Hepatocyte (in vitro differentiated cells): ENCODE data around the gene SFR1. TPM values are rescaled to one million over a fixed set of nuclear protein-coding genes. Genes with fewer than 3 reads are reported as not detected.

Experiments
- DNase-seq: peaks from one replicate; pipeline ENCODE4 v3.0.0-alpha.2; 2016; ENCODE audit warnings: low spot score
- H2AFZ ChIP-seq: fragments of 200-600 bp; sonication (generic); 2 replicates; pipeline ENCODE4 v1.6.0; 2016; ENCODE audit warnings: antibody characterized with exemption, mild to moderate bottlenecking
- H3K27ac ChIP-seq: fragments of 200-600 bp; sonication (generic); 2 replicates; pipeline ENCODE4 v1.5.1; 2016; ENCODE audit warnings: mild to moderate bottlenecking
- H3K27me3 ChIP-seq: fragments of 200-600 bp; sonication (generic); 2 replicates; pipeline ENCODE4 v1.6.1; 2016
- H3K36me3 ChIP-seq: fragments of 200-600 bp; sonication (generic); replicated peaks from 2 replicates; pipeline ENCODE4 v1.5.1; 2016; ENCODE audit warnings: low read depth; ENCODE audit not compliant: insufficient read depth
- H3K4me1 ChIP-seq: fragments of 200-600 bp; sonication (generic); 2 replicates; pipeline ENCODE4 v1.5.1; 2016; ENCODE audit warnings: mild to moderate bottlenecking, moderate library complexity; ENCODE audit not compliant: insufficient read depth
- H3K4me2 ChIP-seq: fragments of 200-600 bp; sonication (generic); 2 replicates; pipeline ENCODE4 v1.6.0; 2016
- H3K4me3 ChIP-seq: fragments of 200-600 bp; sonication (generic); 2 replicates; pipeline ENCODE4 v1.5.1; 2016; ENCODE audit warnings: mild to moderate bottlenecking
- H3K79me2 ChIP-seq: fragments of 200-600 bp; sonication (generic); 2 replicates; pipeline ENCODE4 v1.6.0; 2017; ENCODE audit warnings: mild to moderate bottlenecking
- H3K9me2 ChIP-seq: fragments of 200-600 bp; sonication (generic); replicated peaks from 2 replicates; pipeline ENCODE4 v1.6.0; 2017; ENCODE audit warnings: mild to moderate bottlenecking; ENCODE audit not compliant: insufficient read depth
- H3K9me3 ChIP-seq: fragments of 200-600 bp; sonication (generic); 2 replicates; pipeline ENCODE4 v1.5.1; 2016; ENCODE audit warnings: low read depth, mild to moderate bottlenecking
- H4K20me1 ChIP-seq: fragments of 200-600 bp; sonication (generic); 2 replicates; pipeline ENCODE4 v1.6.0; 2016; ENCODE audit warnings: mild to moderate bottlenecking; ENCODE audit not compliant: insufficient read depth, poor library complexity, severe bottlenecking
- EZH2 ChIP-seq: fragments of 200-600 bp; sonication (generic); IDR thresholded peaks from 2 replicates; pipeline ENCODE4 v1.6.1; 2016; ENCODE audit warnings: antibody characterized with exemption, mild to moderate bottlenecking, borderline replicate concordance
- EZH2phosphoT487 ChIP-seq: fragments of 200-600 bp; sonication (generic); IDR thresholded peaks from one replicate; pipeline ENCODE4 v1.6.1; 2018; ENCODE audit warnings: antibody characterized with exemption, mild to moderate bottlenecking, low read depth, moderate library complexity; ENCODE audit not compliant: unreplicated experiment, severe bottlenecking
- WGBS: methylation state at CpG from one replicate; pipeline ENCODE4 v1.1.6; 2016; ENCODE audit warnings: low lambda C conversion rate; ENCODE audit errors: missing lambda C conversion rate; 5-methylcytosine and 5-hydroxymethylcytosine counted together
- polyA plus RNA-seq: library from polyadenylated mRNA; unstranded; fragments of >200 nt; fragmentation: Nextera tagmentation; extraction: Ambion mirVana; gene quantifications from 2 replicates; pipeline ENCODE4 v1.2.1, GENCODE V29; 2016
- total RNA-seq: library from RNA; depleted of rRNA; stranded (reverse); fragments of >200 nt; gene quantifications from 2 replicates; pipeline ENCODE4 v1.2.3, GENCODE V29; 2014
- TF ChIP-seq, protein P1 (sequence below): fragments of 200-600 bp; sonication (generic); IDR thresholded peaks from 2 replicates; pipeline ENCODE4 v1.5.1; 2016; ENCODE audit warnings: antibody characterized with exemption, mild to moderate bottlenecking; ENCODE audit not compliant: poor library complexity

The SFR1 gene
- total and polyA plus RNA-seq, 2 experiments from 2014 or later: 7.1 TPM

GRCh38 chr10:104096692-104097091, 25.3 kb upstream of the SFR1 start:
- Histone ChIP-seq H4K20me1 (no peaks in the 10 kb centered on the region), H3K27ac (no peak overlapping the region), H3K4me2 (no peak overlapping the region), H3K4me3 (no peak overlapping the region), H3K79me2 (no peaks in the 10 kb centered on the region), H2AFZ (no peak overlapping the region), H3K27me3 (no peaks in the 10 kb centered on the region), H3K9me2 (no peaks in the 10 kb centered on the region), H3K9me3 (no peaks in the 10 kb centered on the region), H3K4me1 (no peaks in the 10 kb centered on the region), H3K36me3 (no peaks in the 10 kb centered on the region)
- TF ChIP-seq EZH2 (no peak), EZH2phosphoT487 (no peak)
- TF ChIP-seq, protein P1, sequence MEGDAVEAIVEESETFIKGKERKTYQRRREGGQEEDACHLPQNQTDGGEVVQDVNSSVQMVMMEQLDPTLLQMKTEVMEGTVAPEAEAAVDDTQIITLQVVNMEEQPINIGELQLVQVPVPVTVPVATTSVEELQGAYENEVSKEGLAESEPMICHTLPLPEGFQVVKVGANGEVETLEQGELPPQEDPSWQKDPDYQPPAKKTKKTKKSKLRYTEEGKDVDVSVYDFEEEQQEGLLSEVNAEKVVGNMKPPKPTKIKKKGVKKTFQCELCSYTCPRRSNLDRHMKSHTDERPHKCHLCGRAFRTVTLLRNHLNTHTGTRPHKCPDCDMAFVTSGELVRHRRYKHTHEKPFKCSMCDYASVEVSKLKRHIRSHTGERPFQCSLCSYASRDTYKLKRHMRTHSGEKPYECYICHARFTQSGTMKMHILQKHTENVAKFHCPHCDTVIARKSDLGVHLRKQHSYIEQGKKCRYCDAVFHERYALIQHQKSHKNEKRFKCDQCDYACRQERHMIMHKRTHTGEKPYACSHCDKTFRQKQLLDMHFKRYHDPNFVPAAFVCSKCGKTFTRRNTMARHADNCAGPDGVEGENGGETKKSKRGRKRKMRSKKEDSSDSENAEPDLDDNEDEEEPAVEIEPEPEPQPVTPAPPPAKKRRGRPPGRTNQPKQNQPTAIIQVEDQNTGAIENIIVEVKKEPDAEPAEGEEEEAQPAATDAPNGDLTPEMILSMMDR: no peak
- DNase-seq: no peak
- 95% methylated on average over 2 of the region's 2 CpGs for WGBS

DNA sequence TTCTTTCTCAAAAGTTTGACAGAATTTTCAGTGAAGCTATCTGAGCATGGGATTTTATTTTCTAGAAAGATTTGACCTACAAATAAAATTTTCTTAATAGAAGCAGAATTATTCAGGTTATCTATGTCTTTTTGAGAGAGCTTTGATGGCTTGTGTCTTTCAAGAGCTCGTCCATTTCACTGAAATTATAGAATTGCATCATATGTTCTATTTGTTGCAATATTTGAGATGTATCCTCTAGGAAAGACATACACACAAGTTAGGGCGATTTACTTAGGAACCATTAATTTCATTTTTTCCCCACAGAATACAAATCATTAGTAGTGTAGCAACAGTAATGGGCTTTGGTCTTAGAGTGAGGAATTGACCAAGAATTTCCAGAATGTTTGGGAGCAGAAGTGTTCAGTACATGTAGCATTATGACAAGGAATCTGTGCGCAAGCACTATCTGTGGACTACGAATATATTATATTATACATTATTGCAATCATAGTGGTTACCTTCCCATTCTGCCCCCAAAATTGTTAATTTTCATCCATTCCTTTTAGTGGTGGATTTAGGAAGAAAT, 23.5 kb upstream of the SFR1 start:
- Histone ChIP-seq H3K4me1 (no peaks in the 10 kb centered on the region), H3K27me3 (no peaks in the 10 kb centered on the region), H4K20me1 (no peaks in the 10 kb centered on the region), H3K79me2 (no peaks in the 10 kb centered on the region), H3K9me3 (no peaks in the 10 kb centered on the region), H3K4me3 (no peak overlapping the region), H3K9me2 (no peaks in the 10 kb centered on the region), H3K36me3 (no peaks in the 10 kb centered on the region), H3K27ac (no peak overlapping the region), H2AFZ (no peak overlapping the region), H3K4me2 (no peak overlapping the region)
- DNase-seq: no peak
- TF ChIP-seq EZH2phosphoT487 (no peak), EZH2 (no peak)
- TF ChIP-seq, protein P1: no peak
- WGBS: 96% methylated on average over 4 of the region's 4 CpGs

DNA sequence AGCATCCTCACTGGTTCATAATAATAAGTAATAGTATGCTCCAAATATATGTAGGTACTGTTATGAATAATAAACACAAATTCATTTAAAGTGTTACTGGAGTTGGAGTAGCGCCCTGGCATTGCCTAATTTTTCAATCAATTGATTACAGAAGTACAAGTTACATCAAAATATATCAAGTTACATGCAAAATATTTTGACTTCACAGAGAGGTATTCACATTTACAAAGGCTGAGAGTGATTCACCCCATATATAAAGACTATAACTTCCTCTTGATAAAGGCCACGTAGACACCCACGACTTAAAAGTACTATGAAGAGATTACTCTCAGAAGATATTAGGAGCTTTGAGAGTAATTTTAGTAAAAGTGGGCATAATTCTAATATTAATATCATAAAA, 22.7 kb upstream of the SFR1 start:
- no peak for TF ChIP-seq EZH2
- TF ChIP-seq, protein P1: no peak
- no peak for TF ChIP-seq EZH2phosphoT487
- Histone ChIP-seq H3K9me3 (no peaks in the 10 kb centered on the region), H3K36me3 (no peaks in the 10 kb centered on the region)

DNA sequence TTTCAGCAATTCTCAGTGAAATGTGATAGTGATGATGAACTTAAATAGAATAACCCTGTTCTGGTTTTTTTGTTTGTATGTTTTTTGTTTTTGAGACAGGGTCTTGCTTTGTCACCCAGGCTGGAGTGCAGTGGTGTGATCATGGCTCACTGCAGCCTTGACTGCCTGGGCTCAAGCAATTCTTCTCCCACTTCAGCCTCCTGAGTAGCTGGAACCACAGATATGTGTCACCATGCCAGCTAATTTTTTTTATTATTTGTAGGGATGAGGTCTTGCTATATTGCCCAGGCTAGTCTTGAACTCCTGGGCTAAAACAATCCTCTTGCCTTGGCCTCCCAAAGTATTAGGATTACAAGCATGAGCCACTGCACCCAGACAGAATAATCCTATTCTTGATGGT, 22.0 kb upstream of the SFR1 start:
- H3K4me3 ChIP-seq: no peak overlapping the region
- no peaks in the 10 kb centered on the region for H3K9me2 ChIP-seq
- no peak overlapping the region for H2AFZ ChIP-seq
- TF ChIP-seq EZH2 (no peak), EZH2phosphoT487 (no peak)
- TF ChIP-seq, protein P1: no peak
- H3K79me2 ChIP-seq: no peaks in the 10 kb centered on the region
- no peaks in the 10 kb centered on the region for H3K4me1 ChIP-seq
- no peak overlapping the region for H3K4me2 ChIP-seq
- no peak for DNase-seq
- no peaks in the 10 kb centered on the region for H4K20me1 ChIP-seq
- no peaks in the 10 kb centered on the region for H3K9me3 ChIP-seq
- no peaks in the 10 kb centered on the region for H3K27me3 ChIP-seq
- H3K36me3 ChIP-seq: no peaks in the 10 kb centered on the region
- H3K27ac ChIP-seq: no peak overlapping the region

More for the DNA sequence above, 22.7 kb upstream of the SFR1 start:
- 83% methylated on average over 3 of the region's 3 CpGs for WGBS
- no peak overlapping the region for H3K27ac ChIP-seq
- H3K4me3 ChIP-seq: no peak overlapping the region
- no peak for DNase-seq
- H4K20me1 ChIP-seq: no peaks in the 10 kb centered on the region
- no peaks in the 10 kb centered on the region for H3K27me3 ChIP-seq
- H3K79me2 ChIP-seq: no peaks in the 10 kb centered on the region
- H3K9me2 ChIP-seq: no peaks in the 10 kb centered on the region
- H2AFZ ChIP-seq: no peak overlapping the region
- no peaks in the 10 kb centered on the region for H3K4me1 ChIP-seq
- no peak overlapping the region for H3K4me2 ChIP-seq
